Common myeloid progenitor, CD34-positive (primary cell): Measurements from ENCODE around the gene S1PR5.
A peak's percentile ranks its signal among the peaks of the same experiment; 100 is the strongest.

ENCODE experiments used
- CTCF ChIA-PET: fragments of 350-600 bp; sonication (Branson Sonifier 250); formaldehyde crosslinking; loops from one replicate; lab custom pipeline; 2021; ENCODE audit warnings: antibody characterized with exemption; lab: Charles Lee
- POLR2A ChIA-PET: fragments of 350-600 bp; sonication (Branson Sonifier 250); formaldehyde crosslinking; loops from one replicate; lab custom pipeline; 2021; ENCODE audit warnings: antibody characterized with exemption; lab: Charles Lee
- DNase-seq, 3 donors: peaks; one replicate each; pipeline versions ENCODE4 v3.0.0 to v3.0.0-alpha.2; 2013
- H3K27ac ChIP-seq, 2 experiments: 1 replicate in 1 of 2; 2 replicates in 1 of 2; pipeline ENCODE4 v1.7.0; 2013; ENCODE audit warnings: inconsistent platforms in 2 of 2, low read length in 2 of 2, mild to moderate bottlenecking in 2 of 2, low read depth in 1 of 2, moderate library complexity in 1 of 2; ENCODE audit not compliant: severe bottlenecking in 2 of 2, insufficient read depth in 1 of 2, poor library complexity in 1 of 2
- H3K27me3 ChIP-seq, 5 experiments: replicated peaks in 2 of 5; 1 replicate in 3 of 5; 2 replicates in 2 of 5; pipeline versions ENCODE4 v1.6.1 to v1.7.0; 2013; ENCODE audit warnings: low read length in 4 of 5, mild to moderate bottlenecking in 2 of 5, moderate library complexity in 2 of 5, inconsistent platforms in 1 of 5; ENCODE audit not compliant: insufficient read depth in 5 of 5, control insufficient read depth in 4 of 5
- H3K36me3 ChIP-seq, 4 experiments: 1 replicate in 2 of 4; 2 replicates in 2 of 4; pipeline versions ENCODE4 v1.6.1 to v1.7.0; 2013; ENCODE audit warnings: low read length in 3 of 4, control low read depth in 1 of 4, mild to moderate bottlenecking in 1 of 4; ENCODE audit not compliant: control insufficient read depth in 4 of 4, insufficient read depth in 4 of 4
- H3K4me1 ChIP-seq, 4 experiments: 1 replicate in 3 of 4; 2 replicates in 1 of 4; pipeline versions ENCODE4 v1.6.1 to v1.7.1; 2013; ENCODE audit warnings: low read length in 3 of 4, mild to moderate bottlenecking in 3 of 4, control low read depth in 1 of 4, inconsistent platforms in 1 of 4, moderate library complexity in 1 of 4; ENCODE audit not compliant: control insufficient read depth in 4 of 4, insufficient read depth in 4 of 4; ENCODE audit errors: control extremely low read depth in 1 of 4
- H3K4me3 ChIP-seq, 7 experiments: 1 replicate in 4 of 7; 2 replicates in 3 of 7; pipeline versions ENCODE4 v1.5.1 to v1.7.0; 2013; ENCODE audit warnings: mild to moderate bottlenecking in 7 of 7, low read length in 6 of 7, moderate library complexity in 6 of 7, inconsistent platforms in 2 of 7, low read depth in 2 of 7, control low read depth in 1 of 7; ENCODE audit not compliant: insufficient read depth in 4 of 7, control insufficient read depth in 1 of 7; ENCODE audit errors: extremely low read depth in 1 of 7
- H3K9me3 ChIP-seq, 5 experiments: 1 replicate in 4 of 5; 2 replicates in 1 of 5; pipeline versions ENCODE4 v1.6.1 to v1.7.1; 2013; ENCODE audit warnings: low read length in 4 of 5, mild to moderate bottlenecking in 2 of 5, inconsistent platforms in 1 of 5, low read depth in 1 of 5, moderate library complexity in 1 of 5; ENCODE audit not compliant: control insufficient read depth in 4 of 5, insufficient read depth in 2 of 5; ENCODE audit errors: control extremely low read depth in 1 of 5
- WGBS: methylation state at CpG from one replicate; pipeline ENCODE4 v1.1.5; 2013; ENCODE audit not compliant: insufficient coverage; 5-methylcytosine and 5-hydroxymethylcytosine counted together

Gene S1PR5

GRCh38 chr19:10562609-10563008, 45.4 kb upstream of the S1PR5 start:
- no peak for DNase-seq
- H3K36me3 ChIP-seq = peaks cover 7 to 56% (median 41%) of the 10 kb centered on the region in 4 experiments
- H3K27ac ChIP-seq = no peak overlapping the region
- H3K4me1 ChIP-seq = peaks cover 11 to 33% (median 27%) of the 10 kb centered on the region in 4 experiments
- no peaks in the 10 kb centered on the region for H3K27me3 ChIP-seq
- no peaks in the 10 kb centered on the region for H3K9me3 ChIP-seq
- 100% methylated on average over 1 of the region's 5 CpGs for WGBS
- no peak overlapping the region for H3K4me3 ChIP-seq
- ChIA-PET CTCF (interaction anchor here (1.0 to 3.1 kb wide), 6 partner anchors 8 to 80 kb away, joined by 3 to 13 read pairs (median 4); no protein-coding TSS in a partner anchor), POLR2A (interaction anchor here (1.7 kb wide), 1 partner anchor 9 kb away, joined by 3 read pairs; no protein-coding TSS in a partner anchor)

- DNase-seq = no peak
- no peak overlapping the region for H3K4me3 ChIP-seq
- ChIA-PET POLR2A (no interaction called here), CTCF (no interaction called here)
- WGBS = 96% methylated on average over 5 of the region's 7 CpGs
- no peak overlapping the region for H3K27ac ChIP-seq
- no peaks in the 10 kb centered on the region for H3K9me3 ChIP-seq
- H3K27me3 ChIP-seq = no peaks in the 10 kb centered on the region
- H3K36me3 ChIP-seq = peaks cover 10 to 71% (median 56%) of the 10 kb centered on the region in 4 experiments
- H3K4me1 ChIP-seq = peaks cover 3 to 27% (median 23%) of the 10 kb centered on the region in 4 experiments
Observed at GRCh38 chr19:10560154-10560553, 42.9 kb upstream of the S1PR5 start.

GRCh38 chr19:10557603-10558197, 40.5 kb upstream of the S1PR5 start:
- ChIA-PET POLR2A (no interaction called here), CTCF (interaction anchor here (0.6 to 1.2 kb wide), 2 partner anchors 16 to 85 kb away, joined by 4 read pairs; no protein-coding TSS in a partner anchor)
- H3K9me3 ChIP-seq = no peaks in the 10 kb centered on the region
- no peak overlapping the region for H3K27ac ChIP-seq
- no peak for DNase-seq
- H3K27me3 ChIP-seq = no peaks in the 10 kb centered on the region
- peaks cover 10 to 75% (median 65%) of the 10 kb centered on the region in 4 experiments for H3K36me3 ChIP-seq
- H3K4me1 ChIP-seq = peaks cover 3 to 41% (median 37%) of the 10 kb centered on the region in 4 experiments
- WGBS = 96% methylated on average over 31 of the region's 33 CpGs
- H3K4me3 ChIP-seq = no peak overlapping the region

GRCh38 chr19:10555610-10555973, 38.3 kb upstream of the S1PR5 start:
- Histone ChIP-seq H3K9me3 (no peaks in the 10 kb centered on the region), H3K4me3 (no peak overlapping the region), H3K4me1 (peaks cover 3 to 60% (median 55%) of the 10 kb centered on the region in 4 experiments), H3K27me3 (no peaks in the 10 kb centered on the region), H3K36me3 (peaks cover 10 to 76% (median 59%) of the 10 kb centered on the region in 4 experiments), H3K27ac (no peak overlapping the region)
- no peak for DNase-seq
- ChIA-PET POLR2A (interaction anchor here (0.5 to 1.0 kb wide), 2 partner anchors 13 to 42 kb away, joined by 4 read pairs; partner anchors contain the start of gene CDKN2D), CTCF (interaction anchor here (1.2 to 5.5 kb wide), 8 partner anchors 8 to 45 kb away, joined by 3 to 64 read pairs (median 6); partner anchors contain the start of genes CDKN2D and KRI1)
- WGBS = 42% methylated on average over 4 of the region's 7 CpGs

GRCh38 chr19:10554760-10555609, 37.7 kb upstream of the S1PR5 start:
- 93% methylated on average over 21 of the region's 30 CpGs for WGBS

GRCh38 chr19:10553943-10554381, 36.7 kb upstream of the S1PR5 start:
- H3K27ac ChIP-seq = peak overlapping the region; percentile 25 to 67

More at GRCh38 chr19:10554760-10555609, 37.7 kb upstream of the S1PR5 start:
- H3K27me3 ChIP-seq = no peaks in the 10 kb centered on the region
- H3K27ac ChIP-seq = peak overlapping the region in 1 of 2 experiments; percentile 57
- peak overlapping the region in 2 of 7 experiments; percentile 24 to 51 for H3K4me3 ChIP-seq
- peaks cover 3 to 64% (median 58%) of the 10 kb centered on the region in 4 experiments for H3K4me1 ChIP-seq
- peak in 2 of 3 donors; percentile 26 to 33 for DNase-seq
- CTCF ChIA-PET = interaction anchor here (0.9 to 5.5 kb wide), 12 partner anchors 8 to 286 kb away, joined by 3 to 64 read pairs (median 4); partner anchors contain the start of genes CDKN2D and KRI1
- H3K36me3 ChIP-seq = peaks cover 11 to 75% (median 57%) of the 10 kb centered on the region in 4 experiments
- H3K9me3 ChIP-seq = no peaks in the 10 kb centered on the region
- POLR2A ChIA-PET = interaction anchor here (0.5 to 3.3 kb wide), 4 partner anchors 11 to 42 kb away, joined by 4 to 29 read pairs (median 11); partner anchors contain the start of genes ATG4D, CDKN2D and KRI1

More at GRCh38 chr19:10553943-10554381, 36.7 kb upstream of the S1PR5 start:
- CTCF ChIA-PET = interaction anchor here (1.0 to 5.5 kb wide), 7 partner anchors 8 to 44 kb away, joined by 4 to 64 read pairs (median 13); partner anchors contain the start of genes CDKN2D and KRI1
- Histone ChIP-seq H3K4me3 (peak overlapping the region in 3 of 7 experiments; percentile 11 to 51 (median 24)), H3K4me1 (peaks cover 3 to 64% (median 58%) of the 10 kb centered on the region in 4 experiments), H3K27me3 (no peaks in the 10 kb centered on the region), H3K9me3 (no peaks in the 10 kb centered on the region), H3K36me3 (peaks cover 6 to 73% (median 51%) of the 10 kb centered on the region in 4 experiments)
- peak; percentile 90 to 99 (median 98) for DNase-seq
- WGBS = 2% methylated on average over 12 of the region's 12 CpGs
- POLR2A ChIA-PET = interaction anchor here (0.6 to 3.3 kb wide), 6 partner anchors 10 to 205 kb away, joined by 3 to 29 read pairs (median 4); partner anchors contain the start of genes ATG4D and KRI1
